OCI-LY3 (cell line): ENCODE data around the gene GTF3C2.

Experiments
- CTCF ChIP-seq: fragments of 200-600, 300-600 bp; sonication (generic); IDR thresholded peaks from 2 replicates; pipeline ENCODE4 v1.5.1; 2014; ENCODE audit warnings: antibody characterized with exemption, low read length, low read depth
- EZH2phosphoT487 ChIP-seq: fragments of 200-600 bp; shearing (Covaris generic); IDR thresholded peaks from 2 replicates; pipeline ENCODE4 v1.6.1; 2018; ENCODE audit warnings: antibody characterized with exemption, mixed run types, low read depth

- TF ChIP-seq CTCF (no peak), EZH2phosphoT487 (no peak)
Measured at GRCh38 chr2:27376866-27377617, 20.5 kb upstream of the GTF3C2 start.
